Sigmoid colon (tissue), 4 donors: ENCODE measurements around the gene SLC35F1.

Source experiments
- CTCF ChIP-seq, 4 experiments: fragments of 450-650 bp in 3 of 4; fragments of 200-600 bp in 1 of 4; IDR thresholded peaks; one replicate each; pipeline ENCODE4 v1.5.1; 2016 to 2019; ENCODE audit warnings: antibody characterized with exemption in 4 of 4, mild to moderate bottlenecking in 3 of 4, moderate library complexity in 2 of 4
- EP300 ChIP-seq, 4 donors: sonication (generic); formaldehyde crosslinking; IDR thresholded peaks; one replicate each; pipeline ENCODE4 v1.6.1; 2017; ENCODE audit warnings: antibody characterized with exemption in 4 of 4
- POLR2A ChIP-seq, 2 donors: fragments of 450-650 bp; IDR thresholded peaks; one replicate each; pipeline ENCODE4 v1.6.1; 2016; ENCODE audit warnings: antibody characterized with exemption in 2 of 2, mild to moderate bottlenecking in 2 of 2, moderate library complexity in 2 of 2
- POLR2AphosphoS5 ChIP-seq, 4 donors: sonication (generic); formaldehyde crosslinking; IDR thresholded peaks; one replicate each; pipeline ENCODE4 v1.6.1; 2017; ENCODE audit warnings: antibody characterized with exemption in 4 of 4

DNA sequence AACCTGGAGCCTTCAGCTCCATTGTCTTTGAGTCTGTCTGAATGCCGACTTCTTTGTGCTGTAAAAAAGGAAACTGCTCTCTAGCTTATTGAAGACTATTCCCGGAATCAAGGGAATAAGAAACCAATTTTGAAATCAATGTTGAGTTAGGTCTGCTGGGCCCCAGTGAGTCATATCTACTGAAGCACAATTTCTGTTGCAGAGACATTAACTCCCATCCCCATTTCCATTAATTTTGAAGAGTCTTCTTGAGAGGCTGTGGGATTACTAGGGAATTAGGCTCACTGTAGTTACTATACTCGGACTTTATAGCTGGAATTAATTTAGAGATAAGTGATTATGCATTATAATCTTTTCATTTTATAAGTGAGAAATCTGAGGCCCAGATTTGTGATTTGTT is 116.7 kb downstream of the SLC35F1 start:
- TF ChIP-seq CTCF (IDR thresholded peaks at IDR 0.05) = no peak
- TF ChIP-seq POLR2AphosphoS5 (IDR thresholded peaks at IDR 0.05) = no peak
- TF ChIP-seq POLR2A (IDR thresholded peaks at IDR 0.05) = no peak
- no peak for TF ChIP-seq EP300 (IDR thresholded peaks at IDR 0.05)
